Fibroblast of mammary gland (primary cell): Measurements from ENCODE around the gene ADGRG3.
A peak's percentile ranks its signal among the peaks of the same experiment; 100 is the strongest.

Source experiments
- DNase-seq: peaks from one replicate; pipeline ENCODE4 v3.0.0-alpha.2; 2010; ENCODE audit warnings: low read depth
- H3K4me3 ChIP-seq: 2 replicates; pipeline ENCODE4 v1.5.1; 2011; ENCODE audit warnings: low read depth, mild to moderate bottlenecking, low read length, moderate library complexity; ENCODE audit not compliant: control insufficient read depth
- TF ChIP-seq, protein P1 (sequence below): conservative IDR thresholded peaks from 2 replicates; pipeline ENCODE4 v1.5.1; 2011; ENCODE audit warnings: low read depth, low read length, inconsistent platforms; ENCODE audit not compliant: control insufficient read depth, insufficient read depth

Gene ADGRG3

DNA sequence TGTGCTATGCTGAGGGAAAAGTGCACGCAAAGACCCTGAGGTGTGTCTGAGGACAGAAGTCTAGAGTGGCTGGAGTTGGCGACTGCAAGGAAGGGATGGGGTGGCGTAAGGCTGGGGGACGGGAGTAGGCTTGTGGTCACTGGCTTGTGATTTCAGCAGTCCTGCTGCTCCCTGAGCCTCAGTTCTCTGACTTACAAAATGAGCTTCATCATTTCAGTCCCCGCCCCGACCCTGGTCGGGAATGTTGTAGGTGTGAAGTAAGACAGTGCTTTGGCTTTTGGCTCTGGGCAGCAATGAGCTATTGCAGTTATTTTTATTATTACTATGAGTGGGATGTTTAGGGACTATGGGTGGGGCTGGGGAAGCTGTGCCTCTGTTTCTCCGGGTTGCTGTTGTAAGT lies 31.1 kb upstream of the ADGRG3 start:
- peak; percentile 17 for DNase-seq
- TF ChIP-seq, protein P1, sequence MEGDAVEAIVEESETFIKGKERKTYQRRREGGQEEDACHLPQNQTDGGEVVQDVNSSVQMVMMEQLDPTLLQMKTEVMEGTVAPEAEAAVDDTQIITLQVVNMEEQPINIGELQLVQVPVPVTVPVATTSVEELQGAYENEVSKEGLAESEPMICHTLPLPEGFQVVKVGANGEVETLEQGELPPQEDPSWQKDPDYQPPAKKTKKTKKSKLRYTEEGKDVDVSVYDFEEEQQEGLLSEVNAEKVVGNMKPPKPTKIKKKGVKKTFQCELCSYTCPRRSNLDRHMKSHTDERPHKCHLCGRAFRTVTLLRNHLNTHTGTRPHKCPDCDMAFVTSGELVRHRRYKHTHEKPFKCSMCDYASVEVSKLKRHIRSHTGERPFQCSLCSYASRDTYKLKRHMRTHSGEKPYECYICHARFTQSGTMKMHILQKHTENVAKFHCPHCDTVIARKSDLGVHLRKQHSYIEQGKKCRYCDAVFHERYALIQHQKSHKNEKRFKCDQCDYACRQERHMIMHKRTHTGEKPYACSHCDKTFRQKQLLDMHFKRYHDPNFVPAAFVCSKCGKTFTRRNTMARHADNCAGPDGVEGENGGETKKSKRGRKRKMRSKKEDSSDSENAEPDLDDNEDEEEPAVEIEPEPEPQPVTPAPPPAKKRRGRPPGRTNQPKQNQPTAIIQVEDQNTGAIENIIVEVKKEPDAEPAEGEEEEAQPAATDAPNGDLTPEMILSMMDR = no peak
- no peak overlapping the region for H3K4me3 ChIP-seq

DNA sequence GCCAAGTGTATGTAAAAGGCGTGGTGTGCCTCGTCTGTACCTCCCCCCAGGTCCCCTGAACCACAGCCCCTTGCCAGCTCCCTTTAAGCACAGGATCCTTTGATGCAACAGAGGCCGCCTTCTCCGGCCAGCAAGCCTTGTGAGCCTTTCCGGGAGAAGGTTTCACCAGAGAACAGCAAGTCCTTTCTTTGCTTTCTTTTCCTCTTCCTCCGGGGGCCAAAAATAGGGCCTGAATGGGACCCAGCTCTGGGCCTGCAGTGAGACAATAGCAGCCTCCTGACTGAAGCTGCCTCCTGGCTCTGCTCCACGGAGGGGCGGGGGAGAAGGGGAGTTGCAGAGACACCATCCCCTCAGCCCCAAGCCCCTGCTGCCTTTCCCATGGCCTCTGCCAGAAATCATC lies 30.7 kb upstream of the ADGRG3 start:
- TF ChIP-seq, protein P1 = no peak
- H3K4me3 ChIP-seq = no peak overlapping the region

DNA sequence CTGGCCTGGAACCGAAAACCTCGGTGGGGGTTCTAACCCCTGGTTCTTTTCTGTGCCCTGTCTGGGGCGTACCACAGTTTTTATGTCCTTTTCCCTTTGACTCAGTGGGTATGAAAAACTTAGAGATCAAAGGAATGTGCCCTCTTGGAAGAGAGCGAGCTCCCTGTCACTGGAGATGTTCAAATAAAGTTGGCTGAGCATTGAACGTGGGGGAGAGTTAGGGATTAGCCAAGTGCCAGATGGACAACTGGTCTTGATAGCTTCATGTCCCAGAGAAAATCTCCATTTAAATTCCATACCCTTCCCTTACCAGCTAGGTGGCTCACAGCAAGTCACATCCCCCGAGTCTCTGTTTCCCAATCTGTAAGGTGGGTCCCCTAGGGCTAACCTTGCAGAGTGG lies 30.1 kb upstream of the ADGRG3 start:
- TF ChIP-seq, protein P1 = no peak
- DNase-seq = no peak
- no peak overlapping the region for H3K4me3 ChIP-seq

More for the DNA sequence above, 30.7 kb upstream of the ADGRG3 start:
- no peak for DNase-seq

DNA sequence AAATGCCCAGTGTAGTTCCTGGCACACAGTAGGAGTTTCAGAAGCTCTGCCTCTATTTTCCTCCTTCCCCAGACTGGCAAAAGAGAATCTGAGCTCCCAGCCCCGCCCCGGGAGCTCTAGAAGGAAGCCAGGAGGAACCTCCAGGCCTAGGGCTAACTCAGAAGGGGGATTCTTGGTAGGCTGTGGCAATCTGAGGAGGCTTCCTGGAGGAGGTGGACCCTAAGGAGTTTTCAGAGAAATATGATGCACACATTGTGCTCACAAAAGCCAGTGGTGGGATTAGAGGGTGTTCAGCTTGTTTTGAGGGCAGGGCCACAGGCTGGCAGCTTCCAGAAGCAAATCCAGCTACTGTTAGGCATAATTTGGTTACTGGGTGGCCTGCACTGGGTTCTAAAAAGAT lies 29.7 kb upstream of the ADGRG3 start:
- no peak overlapping the region for H3K4me3 ChIP-seq
- TF ChIP-seq, protein P1 = no peak
- DNase-seq = no peak

DNA sequence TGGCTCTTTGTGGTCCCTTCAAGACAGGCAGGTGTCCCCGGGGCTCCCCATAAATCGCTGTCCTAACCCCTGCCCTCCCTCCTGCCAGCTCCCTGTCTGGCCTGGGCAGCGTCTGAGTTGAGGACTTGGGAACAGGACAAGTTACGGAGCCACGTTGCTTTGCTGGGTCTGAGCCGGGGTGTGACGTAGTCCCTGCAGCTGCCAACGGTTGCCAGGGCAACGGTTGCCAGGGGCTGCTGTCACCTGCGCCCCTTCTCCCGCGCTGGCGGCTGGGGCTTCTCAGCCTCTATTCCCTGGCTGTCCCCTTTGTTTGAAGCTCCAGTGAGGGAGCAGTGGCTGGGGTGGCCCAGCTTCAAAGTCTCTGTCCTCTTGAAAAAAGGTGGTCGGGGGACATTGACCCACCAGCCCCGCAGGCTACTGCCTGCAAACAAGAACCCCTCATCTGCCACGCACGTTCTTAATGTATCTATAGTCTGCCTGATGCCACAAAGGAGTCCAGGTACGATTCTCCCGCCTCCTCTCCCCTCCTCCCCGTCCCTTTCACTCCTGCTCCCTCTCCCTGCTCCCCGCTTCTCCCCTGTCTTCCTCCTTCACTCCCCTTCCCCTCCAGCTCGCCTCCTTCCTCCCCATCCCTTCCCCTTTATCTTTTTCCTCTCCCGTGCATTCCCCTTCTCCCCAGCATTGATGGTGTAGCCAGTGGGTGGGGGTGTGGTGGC lies 28.8 kb upstream of the ADGRG3 start:
- DNase-seq = no peak
- TF ChIP-seq, protein P1 = no peak
- H3K4me3 ChIP-seq = no peak overlapping the region

DNA sequence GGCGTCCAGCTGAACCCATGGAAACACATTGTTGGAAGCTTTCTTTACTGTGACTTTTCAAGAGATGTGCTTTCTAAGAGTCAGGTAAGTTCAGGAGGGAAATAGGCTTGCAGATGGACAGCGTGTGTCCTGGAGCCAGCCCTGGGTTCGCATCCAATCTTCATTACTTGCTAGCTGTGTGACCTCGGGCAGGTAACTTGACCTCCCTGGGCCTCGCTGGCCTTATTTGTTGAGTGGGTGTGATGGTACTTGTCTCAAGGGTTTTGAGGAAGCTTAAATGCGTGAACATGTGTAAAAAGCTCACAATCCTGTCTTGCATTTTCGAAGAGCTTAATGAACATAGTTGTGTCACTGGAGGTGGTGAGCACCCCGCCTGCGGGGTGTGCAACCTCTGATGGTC lies 27.9 kb upstream of the ADGRG3 start:
- TF ChIP-seq, protein P1 = no peak
- no peak overlapping the region for H3K4me3 ChIP-seq
- no peak for DNase-seq

DNA sequence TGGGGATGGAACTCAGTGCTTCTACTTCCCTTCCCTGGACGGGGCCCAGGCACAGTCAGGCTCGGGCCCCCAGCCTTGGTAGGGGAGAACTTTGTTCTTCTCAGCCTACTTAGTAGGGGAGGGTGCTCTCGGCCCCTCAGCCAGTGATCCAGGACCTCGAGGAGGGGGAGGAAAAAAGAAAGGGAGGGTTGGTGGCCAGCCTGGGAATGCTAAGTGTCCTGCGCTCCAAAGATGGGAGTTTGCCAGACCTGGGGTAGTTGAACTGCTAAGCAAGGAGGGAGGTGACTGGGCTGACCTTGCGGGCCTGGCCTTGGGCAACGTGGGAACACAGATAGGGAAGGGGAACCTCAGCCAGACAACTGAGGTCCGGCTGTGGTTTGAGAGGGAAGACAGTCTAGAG lies 27.5 kb upstream of the ADGRG3 start:
- DNase-seq = no peak
- TF ChIP-seq, protein P1 = no peak
- no peak overlapping the region for H3K4me3 ChIP-seq
